Thoracic aorta (tissue), 2 donors: ENCODE data around the gene ADGRG1. TPM values are rescaled to one million over a fixed set of nuclear protein-coding genes. Genes with fewer than 3 reads are reported as not detected.

Experiments
- ATAC-seq: fragments of 150-250 bp; one replicate; pipeline ENCODE4 v1.8.0; 2017; ENCODE audit warnings: low read depth; ENCODE audit not compliant: insufficient number of reproducible peaks, low FRiP score
- DNase-seq: peaks from one replicate; pipeline ENCODE4 v3.0.0-alpha.2; 2020; ENCODE audit warnings: low spot score
- H3K27ac ChIP-seq, 2 donors: fragments of 200-600 bp; sonication (generic); 1 replicate in 1 of 2; 2 replicates in 1 of 2; pipeline ENCODE4 v1.5.1; 2016; ENCODE audit warnings: mild to moderate bottlenecking in 2 of 2, moderate library complexity in 2 of 2
- H3K27me3 ChIP-seq: fragments of 200-600 bp; sonication (generic); replicated peaks from 2 replicates; pipeline ENCODE4 v1.6.0; 2016; ENCODE audit warnings: mild to moderate bottlenecking; ENCODE audit not compliant: insufficient read depth
- H3K36me3 ChIP-seq: fragments of 200-600 bp; sonication (generic); one replicate; pipeline ENCODE4 v1.5.1; 2016
- H3K4me1 ChIP-seq, 2 donors: fragments of 200-600 bp; sonication (generic); 1 replicate in 1 of 2; 2 replicates in 1 of 2; pipeline versions ENCODE4 v1.5.1 to v1.6.0; 2016; ENCODE audit warnings: low read depth in 2 of 2, mild to moderate bottlenecking in 1 of 2; ENCODE audit not compliant: control insufficient read depth in 1 of 2
- H3K4me3 ChIP-seq: fragments of 200-600 bp; sonication (generic); 2 replicates; pipeline ENCODE4 v1.5.1; 2016; ENCODE audit warnings: mild to moderate bottlenecking
- H3K9me3 ChIP-seq: fragments of 200-600 bp; sonication (generic); 2 replicates; pipeline ENCODE4 v1.5.1; 2016
- total RNA-seq, 2 donors: library from RNA; depleted of rRNA; stranded (reverse); fragments of >200 nt; gene quantifications; one replicate each; pipeline versions ENCODE4 v1.1.0 to v1.2.3, GENCODE V29; 2016
- TF ChIP-seq, protein P1 (sequence below): fragments of 200-600 bp; sonication (generic); IDR thresholded peaks from one replicate; pipeline ENCODE4 v1.5.1; 2019; ENCODE audit warnings: antibody characterized with exemption

Gene ADGRG1
- total RNA-seq, 2 donors from 2014 or later = 5.4 to 79.1 TPM

DNA sequence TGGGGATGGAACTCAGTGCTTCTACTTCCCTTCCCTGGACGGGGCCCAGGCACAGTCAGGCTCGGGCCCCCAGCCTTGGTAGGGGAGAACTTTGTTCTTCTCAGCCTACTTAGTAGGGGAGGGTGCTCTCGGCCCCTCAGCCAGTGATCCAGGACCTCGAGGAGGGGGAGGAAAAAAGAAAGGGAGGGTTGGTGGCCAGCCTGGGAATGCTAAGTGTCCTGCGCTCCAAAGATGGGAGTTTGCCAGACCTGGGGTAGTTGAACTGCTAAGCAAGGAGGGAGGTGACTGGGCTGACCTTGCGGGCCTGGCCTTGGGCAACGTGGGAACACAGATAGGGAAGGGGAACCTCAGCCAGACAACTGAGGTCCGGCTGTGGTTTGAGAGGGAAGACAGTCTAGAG lies 12.2 kb downstream of the ADGRG1 start:
- DNase-seq (no peak), ATAC-seq (no peak)
- Histone ChIP-seq H3K27ac (no peak overlapping the region), H3K9me3 (no peaks in the 10 kb centered on the region), H3K4me3 (no peak overlapping the region), H3K4me1 (peaks cover 0 to 27% of the 10 kb centered on the region in 2 donors), H3K27me3 (no peaks in the 10 kb centered on the region), H3K36me3 (no peaks in the 10 kb centered on the region)
- TF ChIP-seq, protein P1, sequence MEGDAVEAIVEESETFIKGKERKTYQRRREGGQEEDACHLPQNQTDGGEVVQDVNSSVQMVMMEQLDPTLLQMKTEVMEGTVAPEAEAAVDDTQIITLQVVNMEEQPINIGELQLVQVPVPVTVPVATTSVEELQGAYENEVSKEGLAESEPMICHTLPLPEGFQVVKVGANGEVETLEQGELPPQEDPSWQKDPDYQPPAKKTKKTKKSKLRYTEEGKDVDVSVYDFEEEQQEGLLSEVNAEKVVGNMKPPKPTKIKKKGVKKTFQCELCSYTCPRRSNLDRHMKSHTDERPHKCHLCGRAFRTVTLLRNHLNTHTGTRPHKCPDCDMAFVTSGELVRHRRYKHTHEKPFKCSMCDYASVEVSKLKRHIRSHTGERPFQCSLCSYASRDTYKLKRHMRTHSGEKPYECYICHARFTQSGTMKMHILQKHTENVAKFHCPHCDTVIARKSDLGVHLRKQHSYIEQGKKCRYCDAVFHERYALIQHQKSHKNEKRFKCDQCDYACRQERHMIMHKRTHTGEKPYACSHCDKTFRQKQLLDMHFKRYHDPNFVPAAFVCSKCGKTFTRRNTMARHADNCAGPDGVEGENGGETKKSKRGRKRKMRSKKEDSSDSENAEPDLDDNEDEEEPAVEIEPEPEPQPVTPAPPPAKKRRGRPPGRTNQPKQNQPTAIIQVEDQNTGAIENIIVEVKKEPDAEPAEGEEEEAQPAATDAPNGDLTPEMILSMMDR = no peak

DNA sequence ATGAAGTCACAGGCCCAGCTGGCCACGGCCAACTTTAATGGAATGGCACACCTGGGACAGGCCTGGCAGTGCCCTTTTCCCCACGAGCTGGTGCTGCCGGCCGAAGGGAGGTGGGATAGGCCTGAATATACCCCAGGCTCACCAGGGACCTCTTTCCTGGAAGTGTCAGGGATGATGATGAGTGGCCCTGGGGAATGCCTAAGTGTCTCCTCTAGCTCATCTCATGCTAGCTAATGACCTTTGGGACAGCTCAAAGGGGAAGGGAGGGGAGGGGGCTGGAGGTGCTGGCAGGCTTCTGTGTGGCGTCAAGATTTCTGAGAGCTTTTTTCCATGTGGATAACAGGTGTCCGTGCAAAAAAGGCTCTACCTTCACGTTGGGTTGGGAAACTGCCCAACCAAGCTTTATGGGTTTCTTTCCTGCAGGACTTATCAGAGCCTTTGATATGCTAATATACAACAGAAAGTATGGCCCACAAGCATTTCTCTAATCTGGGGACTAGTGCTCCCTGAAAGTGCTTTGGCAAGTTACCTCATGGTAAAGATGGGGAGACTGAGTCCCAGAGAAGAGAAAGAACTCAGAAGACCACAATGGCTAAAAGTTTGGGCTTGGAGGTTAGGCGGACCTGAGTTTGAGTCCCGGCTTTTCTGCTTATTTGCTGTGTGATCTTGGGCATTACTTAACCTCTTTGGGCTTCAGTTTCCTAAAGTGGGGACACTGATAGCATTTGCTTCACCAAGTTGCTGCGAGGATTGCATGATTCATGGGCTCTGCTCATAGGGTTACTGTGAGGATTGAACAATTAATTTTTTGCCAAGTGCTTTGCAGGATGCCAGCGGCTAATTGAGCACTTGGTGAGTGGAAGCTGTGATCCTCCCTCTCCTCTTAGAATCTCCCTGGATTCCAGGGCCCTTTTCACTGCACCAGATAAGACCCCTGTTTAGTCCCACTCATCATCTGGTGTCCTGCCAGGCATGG lies 14.0 kb downstream of the ADGRG1 start:
- H3K27me3 ChIP-seq = no peaks in the 10 kb centered on the region
- H3K4me1 ChIP-seq = peaks cover 0 to 17% of the 10 kb centered on the region in 2 donors
- H3K27ac ChIP-seq = no peak overlapping the region
- DNase-seq = no peak
- no peaks in the 10 kb centered on the region for H3K36me3 ChIP-seq
- no peaks in the 10 kb centered on the region for H3K9me3 ChIP-seq
- TF ChIP-seq, protein P1 = no peak
- no peak for ATAC-seq
- H3K4me3 ChIP-seq = no peak overlapping the region

DNA sequence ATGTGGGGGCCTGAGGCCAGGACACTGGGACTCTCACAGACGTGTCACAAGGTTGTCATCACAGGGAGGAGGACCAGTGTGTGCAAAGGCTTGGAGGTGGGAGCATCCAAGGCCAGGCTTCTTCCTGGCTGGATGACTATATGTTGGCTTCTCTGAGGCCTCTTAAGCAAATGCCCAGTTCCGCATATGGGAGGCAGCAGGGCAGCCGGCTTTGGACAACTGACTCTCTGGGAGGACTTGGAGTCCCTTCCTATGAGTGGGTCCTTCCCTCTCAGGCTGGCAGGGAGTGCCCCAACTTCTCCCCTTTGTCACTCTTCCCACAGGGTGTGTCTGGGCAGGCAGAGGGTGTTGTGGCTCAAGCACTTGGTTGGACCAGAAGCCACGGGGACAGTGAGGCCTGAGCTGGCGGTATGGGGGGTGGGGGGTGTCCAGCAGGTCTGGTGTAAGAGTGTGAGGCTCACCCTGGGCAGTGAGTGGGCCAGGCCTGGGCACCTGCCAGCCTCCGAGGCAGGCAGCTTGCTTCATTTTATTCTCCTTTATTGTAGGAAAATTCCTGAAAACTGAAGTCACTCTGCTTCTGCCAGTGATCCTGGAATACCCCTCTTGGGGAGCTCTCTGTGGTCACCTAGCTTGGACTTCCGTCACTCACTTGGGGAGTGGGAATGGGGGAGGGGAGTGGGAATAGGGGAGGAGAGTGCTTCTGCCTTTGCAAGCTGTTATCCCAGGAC lies 14.9 kb downstream of the ADGRG1 start:
- TF ChIP-seq, protein P1 = no peak
- Histone ChIP-seq H3K36me3 (no peaks in the 10 kb centered on the region), H3K4me3 (no peak overlapping the region), H3K4me1 (peaks cover 0 to 10% of the 10 kb centered on the region in 2 donors), H3K9me3 (no peaks in the 10 kb centered on the region), H3K27me3 (no peaks in the 10 kb centered on the region), H3K27ac (no peak overlapping the region)
- no peak for DNase-seq
- ATAC-seq = no peak

DNA sequence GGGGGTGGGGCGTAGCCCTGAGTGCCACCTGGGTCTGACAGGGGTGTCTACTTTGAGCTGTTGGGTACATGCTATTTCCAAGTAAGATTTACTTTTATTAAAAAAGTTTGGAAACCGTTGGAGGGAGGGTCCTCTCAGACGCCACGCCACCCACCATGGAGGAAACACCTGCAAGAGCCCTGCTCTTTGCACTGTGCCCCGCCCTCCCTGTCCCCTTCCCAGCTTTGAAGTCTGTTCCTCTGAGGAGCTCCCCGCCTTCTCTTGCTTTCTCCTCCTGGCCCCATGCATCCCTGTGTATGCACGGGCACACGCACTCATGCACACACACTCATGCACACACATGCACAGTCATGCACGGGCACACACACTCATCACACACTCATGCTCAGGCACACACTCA lies 15.5 kb downstream of the ADGRG1 start:
- Histone ChIP-seq H3K9me3 (no peaks in the 10 kb centered on the region), H3K4me3 (no peak overlapping the region), H3K36me3 (no peaks in the 10 kb centered on the region), H3K27me3 (no peaks in the 10 kb centered on the region), H3K27ac (no peak overlapping the region), H3K4me1 (peaks cover 0 to 4% of the 10 kb centered on the region in 2 donors)
- ATAC-seq = no peak
- TF ChIP-seq, protein P1 = no peak
- DNase-seq = no peak

DNA sequence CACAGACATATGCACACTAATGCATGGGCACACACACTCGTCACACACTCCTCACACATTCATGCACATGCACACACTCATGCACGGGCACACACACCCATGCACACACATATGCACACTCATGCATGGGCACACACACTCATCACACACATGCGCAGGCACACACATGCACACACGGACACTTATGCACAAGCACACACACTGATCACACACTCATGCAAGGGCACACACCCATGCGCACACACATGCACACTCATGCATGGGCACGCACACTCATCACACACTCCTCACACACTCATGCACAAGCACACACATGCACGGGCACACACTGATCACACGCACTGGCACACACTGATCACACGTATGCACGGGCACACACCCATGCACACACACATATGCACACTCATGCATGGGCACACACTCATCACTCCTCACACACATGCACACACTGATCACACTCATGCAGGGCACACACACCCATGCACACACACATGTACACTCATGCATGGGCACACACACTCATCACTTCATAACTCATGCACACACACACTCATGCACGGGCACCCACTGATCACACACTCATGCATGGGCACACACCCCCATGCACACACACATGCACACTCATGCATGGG lies 16.1 kb downstream of the ADGRG1 start:
- H3K9me3 ChIP-seq = no peaks in the 10 kb centered on the region
- H3K4me1 ChIP-seq = no peaks in the 10 kb centered on the region
- TF ChIP-seq, protein P1 = no peak

More for the DNA sequence above, 16.1 kb downstream of the ADGRG1 start:
- no peak for ATAC-seq
- Histone ChIP-seq H3K36me3 (no peaks in the 10 kb centered on the region), H3K4me3 (no peak overlapping the region), H3K27me3 (no peaks in the 10 kb centered on the region), H3K27ac (no peak overlapping the region)
- DNase-seq = no peak
